Stimulated activated CD4-positive, alpha-beta T cell treated with anti-CD3 and anti-CD28 coated beads, Interleukin-1b, Interleukin-23, amount 100 ng/mL, for 4 hours (primary cell): Measurements from ENCODE around the gene PARD3B.

Experiments used
- DNase-seq, 2 donors: peaks; one replicate each; pipeline ENCODE4 v3.0.0-alpha.2; 2020; ENCODE audit warnings: low read depth in 2 of 2

The PARD3B gene

GRCh38 chr2:204842068-204842467, 296.8 kb downstream of the PARD3B start:
- no peak for DNase-seq

GRCh38 chr2:204842661-204843485, 297.6 kb downstream of the PARD3B start:
- peak in 1 of 2 donors; percentile 2 for DNase-seq

GRCh38 chr2:204846471-204846870, 301.2 kb downstream of the PARD3B start:
- no peak for DNase-seq

- no peak for DNase-seq
Observed at GRCh38 chr2:204849892-204850291, 304.6 kb downstream of the PARD3B start.

- no peak for DNase-seq
Observed at GRCh38 chr2:204850581-204850980, 305.3 kb downstream of the PARD3B start.

GRCh38 chr2:204853905-204854304, 308.6 kb downstream of the PARD3B start:
- no peak for DNase-seq

- no peak for DNase-seq
Observed at GRCh38 chr2:204860274-204860673, 315.0 kb downstream of the PARD3B start.

GRCh38 chr2:204862809-204863208, 317.5 kb downstream of the PARD3B start:
- DNase-seq = no peak

GRCh38 chr2:204863336-204863735, 318.1 kb downstream of the PARD3B start:
- DNase-seq = no peak

GRCh38 chr2:204869132-204869823, 324.0 kb downstream of the PARD3B start:
- DNase-seq = no peak

GRCh38 chr2:204870053-204870452, 324.8 kb downstream of the PARD3B start:
- DNase-seq = no peak

GRCh38 chr2:204871231-204871953, 326.1 kb downstream of the PARD3B start:
- DNase-seq = no peak

- no peak for DNase-seq
Observed at GRCh38 chr2:204876311-204876710, 331.0 kb downstream of the PARD3B start.

- no peak for DNase-seq
Observed at GRCh38 chr2:204877691-204878090, 332.4 kb downstream of the PARD3B start.

- DNase-seq = no peak
Observed at GRCh38 chr2:204880928-204881327, 335.7 kb downstream of the PARD3B start.

GRCh38 chr2:204881655-204882054, 336.4 kb downstream of the PARD3B start:
- no peak for DNase-seq

GRCh38 chr2:204885747-204886146, 340.5 kb downstream of the PARD3B start:
- no peak for DNase-seq

GRCh38 chr2:204886713-204887112, 341.4 kb downstream of the PARD3B start:
- no peak for DNase-seq

- DNase-seq = no peak
Observed at GRCh38 chr2:204888222-204888621, 342.9 kb downstream of the PARD3B start.

GRCh38 chr2:204890680-204891079, 345.4 kb downstream of the PARD3B start:
- DNase-seq = no peak

- no peak for DNase-seq
Observed at GRCh38 chr2:204891739-204892138, 346.5 kb downstream of the PARD3B start.

- DNase-seq = no peak
Observed at GRCh38 chr2:204892506-204893255, 347.4 kb downstream of the PARD3B start.
